GM23248 (cell line): ENCODE results near the gene NSUN7.

ENCODE experiments used
- EZH2 ChIP-seq: fragments of 200-600 bp; sonication (generic); IDR thresholded peaks from 2 replicates; pipeline ENCODE4 v1.6.1; 2018; ENCODE audit warnings: antibody characterized with exemption, mild to moderate bottlenecking; ENCODE audit not compliant: insufficient read depth, poor library complexity, severe bottlenecking
- EZH2phosphoT487 ChIP-seq: fragments of 200-600 bp; sonication (generic); IDR thresholded peaks from 2 replicates; pipeline ENCODE4 v1.6.1; 2018; ENCODE audit warnings: antibody characterized with exemption, moderate library complexity, mild to moderate bottlenecking, low read depth; ENCODE audit not compliant: insufficient read depth

DNA sequence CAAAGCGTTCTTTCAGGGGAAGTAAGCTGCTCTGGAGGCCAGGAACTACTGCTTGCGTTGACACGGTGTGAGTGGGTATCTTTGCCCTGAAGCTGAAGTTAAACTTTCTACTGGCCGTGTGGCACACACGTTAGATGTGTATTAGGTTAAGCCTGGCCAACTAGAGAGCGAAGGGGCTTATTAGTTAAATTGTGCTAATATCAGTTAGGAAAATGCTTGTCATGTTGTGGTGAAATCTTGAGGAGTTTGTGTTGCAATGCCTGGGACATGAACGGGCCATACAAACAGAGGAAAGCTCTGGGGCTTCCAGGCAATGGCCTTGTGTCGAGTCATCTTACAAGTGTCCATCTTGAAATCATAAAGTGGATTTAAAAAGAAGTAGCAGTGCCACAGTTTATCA lies 62.6 kb downstream of the NSUN7 start:
- TF ChIP-seq EZH2phosphoT487, result no peak
- TF ChIP-seq EZH2, result no peak
